GM12878 (cell line): ENCODE data around the gene ZNF775. TPM values are rescaled to one million over a fixed set of nuclear protein-coding genes. Genes with fewer than 3 reads are reported as not detected.

Source experiments
- BCL11A ChIP-seq: IDR thresholded peaks from 2 replicates; pipeline ENCODE4 v1.6.1; 2011; ENCODE audit warnings: low read depth, low read length
- CBX3 ChIP-seq: fragments of 200-600 bp; sonication (generic); IDR thresholded peaks from 2 replicates; pipeline ENCODE4 v1.6.1; 2016; ENCODE audit warnings: low read depth, borderline replicate concordance
- E4F1 ChIP-seq: fragments of 450-650 bp; IDR thresholded peaks from 2 replicates; pipeline ENCODE4 v1.6.1; 2018; ENCODE audit warnings: borderline replicate concordance, mild to moderate bottlenecking; ENCODE audit not compliant: partially characterized antibody
- ETV6 ChIP-seq, 2 experiments: fragments of 450-650 bp in 1 of 2; IDR thresholded peaks in 1 of 2; conservative IDR thresholded peaks in 1 of 2; 2 replicates each; pipeline ENCODE4 v1.6.1; 2014; ENCODE audit warnings: antibody characterized with exemption in 1 of 2, borderline replicate concordance in 1 of 2, low read depth in 1 of 2, mild to moderate bottlenecking in 1 of 2, moderate library complexity in 1 of 2
- FOXM1 ChIP-seq: IDR thresholded peaks from 2 replicates; pipeline ENCODE4 v1.6.1; 2012; ENCODE audit warnings: low read depth, mild to moderate bottlenecking, inconsistent platforms, low read length, moderate library complexity
- JUNB ChIP-seq: IDR thresholded peaks from 2 replicates; pipeline ENCODE4 v1.6.1; 2016; ENCODE audit warnings: antibody characterized with exemption, mild to moderate bottlenecking
- JUND ChIP-seq: IDR thresholded peaks from 2 replicates; pipeline ENCODE4 v1.6.1; 2012; ENCODE audit warnings: low read depth, mild to moderate bottlenecking, low read length, improper control_type of control experiment, moderate library complexity
- NBN ChIP-seq: fragments of 450-650 bp; IDR thresholded peaks from 2 replicates; pipeline ENCODE4 v1.6.1; 2016
- PBX3 ChIP-seq: IDR thresholded peaks from 2 replicates; pipeline ENCODE4 v1.6.1; 2011; ENCODE audit warnings: mild to moderate bottlenecking, low read depth, low read length, moderate library complexity; ENCODE audit not compliant: insufficient replicate concordance
- POLR2A ChIP-seq: IDR thresholded peaks from 2 replicates; pipeline ENCODE4 v1.6.1; 2011; ENCODE audit warnings: low read depth, mild to moderate bottlenecking, low read length
- POU2F2 ChIP-seq: IDR thresholded peaks from 3 replicates; pipeline ENCODE4 v1.6.1; 2011; ENCODE audit warnings: low read depth, mild to moderate bottlenecking, low read length, borderline replicate concordance
- RCOR1 ChIP-seq: conservative IDR thresholded peaks from 2 replicates; pipeline ENCODE4 v1.6.1; 2012; ENCODE audit warnings: low read depth, low read length, improper control_type of control experiment
- TCF7 ChIP-seq: IDR thresholded peaks from 2 replicates; pipeline ENCODE4 v1.6.1; 2014; ENCODE audit warnings: antibody characterized with exemption, borderline replicate concordance
- YY1 ChIP-seq: IDR thresholded peaks from 2 replicates; pipeline ENCODE4 v1.6.1; 2011; ENCODE audit warnings: low read depth, mild to moderate bottlenecking, low read length
- ZNF384 ChIP-seq: IDR thresholded peaks from 2 replicates; pipeline ENCODE4 v1.6.1; 2012; ENCODE audit warnings: low read depth, mild to moderate bottlenecking, low read length, improper control_type of control experiment, borderline replicate concordance
- polyA plus RNA-seq, 11 experiments: library from polyadenylated mRNA; depleted of rRNA in 4 of 11; unstranded in 6 of 11; stranded (reverse) in 5 of 11; fragments of >200 nt; fragmentation: Nextera tagmentation in 4 of 11; fragmentation: Illumina TruSeq in 1 of 11; extraction: Ambion mirVana in 4 of 11; extraction: Trizol in 1 of 11; gene quantifications; 1 replicate in 1 of 11; 2 replicates in 10 of 11; pipeline versions ENCODE4 v1.2.1 to v1.2.3, GENCODE V29; 2011 to 2016; ENCODE audit warnings: inconsistent platforms in 2 of 11, missing spikeins in 2 of 11, low read depth in 1 of 11
- total RNA-seq, 4 experiments: library from RNA; depleted of rRNA in 3 of 4; stranded (reverse); fragments of >200 nt in 3 of 4; fragmentation: Illumina TruSeq in 1 of 4; extraction: Trizol in 1 of 4; gene quantifications; 2 replicates each; pipeline versions ENCODE4 v1.2.1 to v1.2.3, GENCODE V29; 2013 to 2021
- TF ChIP-seq, protein P1 (sequence below): fragments of 450-650 bp; IDR thresholded peaks from 2 replicates; pipeline ENCODE4 v1.6.1; 2017; ENCODE audit warnings: low read depth, mild to moderate bottlenecking, moderate library complexity

The ZNF775 gene
- total and polyA plus RNA-seq, 10 of the 15 experiments (the other 5 are each of a cell fraction or from before 2014, with no cell fraction given) = 0.05 to 14.3 (median 2.1) TPM

GRCh38 chr7:150405584-150406311, 26.6 kb downstream of the ZNF775 start (continued):
- TF ChIP-seq JUND (no peak), POLR2A (no peak; the same call in 1 of the 2 replicates), TCF7 (no peak), BCL11A (no peak), RCOR1 (no peak), PBX3 (no peak), YY1 (no peak), NBN (peak; percentile 79), ZNF384 (no peak), POU2F2 (no peak), E4F1 (no peak), ETV6 (conservative IDR thresholded peaks at IDR 0.05 in 1 of 2, IDR thresholded peaks at IDR 0.05 in 1 of 2; ENCODE audit: borderline replicate concordance in 1 of 2, low read depth in 1 of 2) (no peak), JUNB (no peak), FOXM1 (no peak), CBX3 (no peak)
- TF ChIP-seq, protein P1, sequence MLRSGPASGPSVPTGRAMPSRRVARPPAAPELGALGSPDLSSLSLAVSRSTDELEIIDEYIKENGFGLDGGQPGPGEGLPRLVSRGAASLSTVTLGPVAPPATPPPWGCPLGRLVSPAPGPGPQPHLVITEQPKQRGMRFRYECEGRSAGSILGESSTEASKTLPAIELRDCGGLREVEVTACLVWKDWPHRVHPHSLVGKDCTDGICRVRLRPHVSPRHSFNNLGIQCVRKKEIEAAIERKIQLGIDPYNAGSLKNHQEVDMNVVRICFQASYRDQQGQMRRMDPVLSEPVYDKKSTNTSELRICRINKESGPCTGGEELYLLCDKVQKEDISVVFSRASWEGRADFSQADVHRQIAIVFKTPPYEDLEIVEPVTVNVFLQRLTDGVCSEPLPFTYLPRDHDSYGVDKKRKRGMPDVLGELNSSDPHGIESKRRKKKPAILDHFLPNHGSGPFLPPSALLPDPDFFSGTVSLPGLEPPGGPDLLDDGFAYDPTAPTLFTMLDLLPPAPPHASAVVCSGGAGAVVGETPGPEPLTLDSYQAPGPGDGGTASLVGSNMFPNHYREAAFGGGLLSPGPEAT = no peak
